Measurements from ENCODE around the gene PRKACB. TPM values are rescaled to one million over a fixed set of nuclear protein-coding genes. Genes with fewer than 3 reads are reported as not detected.

PRKACB gene
- total RNA-seq, 4 donors from 2014 or later, result 4.4 to 12.3 (median 5.7) TPM

Other genes with a start within 250 kb of the PRKACB start
- gene TTLL7, start 145.1 kb upstream of the PRKACB start, total RNA-seq, result 1 to 10 TPM in 3 of 4 donors, under 1 TPM in 1; 0.95 to 7.6 (median 3.8) TPM
- 1 to 10 TPM in 1 of 4 donors, under 1 TPM in 1, not detected in 2; 0.88 to 1.1 TPM for gene SAMD13, start 157.4 kb downstream of the PRKACB start, total RNA-seq

Measured in lower leg skin (tissue), 4 donors.